ENCODE results near the gene CRABP1.
A peak's percentile ranks its signal among the peaks of the same experiment; 100 is the strongest.

Gene CRABP1

DNA sequence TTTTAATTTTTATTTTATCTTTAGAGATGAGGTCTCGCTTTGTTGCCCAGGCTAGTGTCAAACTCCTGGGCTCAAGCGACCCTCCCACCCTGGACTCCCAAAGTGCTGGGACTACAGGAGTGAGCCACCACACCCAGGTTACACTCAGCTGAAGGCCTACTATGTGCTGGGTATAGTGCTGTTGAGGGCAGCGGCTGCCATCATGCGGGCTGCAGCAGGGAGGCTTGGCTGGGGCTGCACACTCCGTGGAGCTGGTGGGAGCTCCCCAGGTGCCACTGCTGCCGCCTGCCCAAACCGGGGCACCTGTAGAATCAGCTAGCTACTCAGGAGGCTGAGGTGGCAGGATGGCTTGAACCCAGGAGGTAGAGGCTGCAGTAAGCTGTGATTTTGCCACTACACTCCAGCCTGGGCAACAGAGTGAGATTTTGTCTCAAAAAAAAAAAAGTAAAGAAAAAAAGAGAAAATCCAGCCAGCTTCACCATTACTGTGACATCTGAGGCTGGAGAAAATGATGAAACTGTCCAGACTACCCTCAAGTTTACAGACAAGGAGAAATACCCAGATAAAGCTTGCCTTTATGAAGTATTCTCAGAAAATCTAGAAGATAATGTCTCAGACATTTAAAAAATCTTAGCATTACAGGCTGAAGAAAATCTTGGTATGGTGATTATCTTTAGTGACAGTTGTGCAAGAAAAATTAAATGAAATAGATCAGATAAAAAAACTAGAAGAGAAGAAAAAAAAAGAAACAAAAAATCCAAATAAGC, 42.1 kb downstream of the CRABP1 start:
- DNase-seq = no peak

DNA sequence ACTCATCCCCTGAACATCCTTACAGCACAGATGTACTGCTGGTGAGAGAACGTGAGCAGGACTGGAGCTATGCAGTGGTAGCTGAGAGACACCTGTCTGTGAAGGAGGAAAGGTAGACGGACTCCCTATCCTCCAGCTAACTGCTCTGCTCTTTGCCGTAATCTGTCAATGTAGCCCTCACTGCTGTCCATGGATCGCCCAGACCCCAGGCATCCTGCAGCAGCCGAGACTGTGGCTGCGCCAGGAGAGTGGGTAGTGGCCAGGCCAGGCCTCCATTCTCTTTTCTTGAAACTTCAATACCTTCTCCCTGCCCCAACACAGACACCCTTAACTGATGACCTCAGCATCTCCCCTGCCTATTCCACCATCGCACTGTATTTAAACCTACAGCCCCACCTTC, 44.5 kb downstream of the CRABP1 start:
- DNase-seq = no peak

DNA sequence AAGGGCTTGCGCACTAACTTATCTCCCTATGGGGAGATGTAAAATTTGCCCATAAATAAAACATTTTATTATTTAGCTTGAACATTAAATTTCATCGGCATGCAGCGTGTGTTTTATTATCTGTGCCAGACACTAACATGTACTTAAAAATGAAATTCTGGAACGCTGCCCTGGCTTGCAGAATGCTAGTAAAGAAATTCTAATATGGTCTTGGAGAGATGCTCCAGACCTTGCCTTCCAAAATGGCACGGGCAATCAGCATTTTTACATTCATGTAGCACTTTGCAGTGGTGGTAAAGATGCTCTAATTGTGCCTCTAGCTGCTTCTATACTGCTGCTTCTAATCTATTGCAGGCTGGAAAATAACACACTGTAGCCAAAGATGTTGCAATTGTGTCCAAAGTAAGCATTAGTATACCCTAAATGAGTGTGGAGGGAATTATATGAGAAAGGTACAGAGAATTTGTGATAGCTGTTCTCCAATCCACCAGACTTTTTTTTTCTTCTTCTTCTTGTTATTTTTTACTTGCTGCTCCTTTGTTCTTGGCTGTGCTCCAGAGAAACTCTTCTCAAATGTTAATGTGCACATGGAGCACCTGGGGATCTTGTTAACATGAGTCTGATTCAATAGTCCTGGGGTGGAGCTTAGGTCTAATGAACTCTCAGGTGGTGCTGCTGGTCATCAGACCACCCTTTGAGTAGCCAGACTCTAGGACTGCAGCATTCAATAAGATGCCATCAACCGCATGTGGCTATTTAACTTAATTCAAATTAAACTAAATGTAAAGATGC, 47.3 kb downstream of the CRABP1 start:
- DNase-seq = peak; percentile 79

DNA sequence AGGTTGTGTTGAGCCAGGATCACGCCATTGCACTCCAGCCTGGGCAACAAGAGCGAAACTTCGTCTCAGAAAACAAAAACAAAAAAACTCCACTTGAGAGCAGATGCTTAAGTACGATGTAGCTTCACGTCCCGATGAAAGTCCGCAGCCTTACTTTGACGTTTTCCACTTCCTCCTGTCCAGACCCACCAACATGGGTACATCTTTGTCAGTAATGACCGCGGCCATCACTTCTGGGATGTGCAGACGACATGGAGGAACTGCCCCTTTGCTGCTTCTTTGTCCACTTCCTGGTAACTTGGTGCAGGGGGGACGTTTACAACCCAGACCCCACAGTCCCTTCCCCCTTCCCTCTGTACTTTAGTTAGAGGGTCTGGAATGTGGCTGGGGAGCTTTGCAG, 48.7 kb downstream of the CRABP1 start:
- DNase-seq = no peak

DNA sequence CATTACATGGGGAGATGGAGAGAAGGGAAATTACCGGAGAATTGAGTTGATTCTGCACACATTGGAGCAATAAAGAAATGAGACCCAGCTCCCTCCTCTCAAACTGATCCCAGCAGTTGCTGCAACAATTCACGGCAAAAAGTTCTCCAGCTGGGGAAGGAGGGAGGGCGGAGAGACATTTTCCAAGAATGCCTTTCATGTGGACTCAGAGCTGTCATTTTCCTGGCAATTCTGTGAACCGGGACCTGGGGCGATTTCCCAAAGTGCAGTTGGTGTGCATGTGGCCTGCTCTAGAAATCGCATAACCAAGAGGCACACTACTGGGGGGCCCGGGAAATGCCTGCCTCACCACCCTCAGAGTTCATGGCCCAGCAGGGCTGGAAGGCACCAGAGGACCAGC, 49.2 kb downstream of the CRABP1 start:
- DNase-seq = no peak

DNA sequence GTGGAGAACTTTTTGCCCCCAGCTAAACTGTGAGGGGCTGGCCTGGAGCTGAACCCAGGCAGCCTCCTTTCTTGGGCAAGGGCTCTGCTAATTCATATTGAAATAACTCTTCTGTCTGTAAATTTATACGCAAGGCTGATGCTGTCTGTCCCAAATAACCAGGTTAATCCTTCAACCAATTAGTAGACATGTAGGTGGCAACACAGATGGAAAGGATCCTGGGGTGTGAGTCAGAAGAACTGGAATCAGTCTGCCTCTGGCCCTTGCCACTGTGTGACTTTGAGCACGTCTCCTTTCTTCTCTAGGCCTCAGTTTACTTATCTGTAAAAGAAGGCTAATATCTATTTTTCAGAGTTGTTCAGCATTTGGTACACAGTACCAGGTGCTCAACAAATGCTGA, 49.6 kb downstream of the CRABP1 start:
- no peak for DNase-seq

DNA sequence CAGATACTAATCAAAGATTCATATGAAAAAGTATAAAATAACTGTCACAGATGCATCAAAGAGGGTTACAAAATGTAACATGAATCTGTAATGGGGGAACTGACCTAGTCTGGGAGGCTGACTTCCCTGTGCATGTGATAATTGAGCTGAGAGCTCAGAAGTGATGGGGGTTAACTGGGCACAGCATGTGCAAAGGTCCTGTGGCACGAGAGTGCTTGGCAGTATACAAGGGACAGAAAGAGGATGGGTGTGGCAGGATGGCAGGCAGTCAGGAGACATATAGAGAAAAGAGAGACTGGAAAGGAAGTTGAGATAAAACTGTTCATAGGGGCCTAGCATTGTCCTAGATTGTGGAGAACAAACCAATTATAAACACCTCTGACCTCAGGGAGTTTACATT, 50.1 kb downstream of the CRABP1 start:
- DNase-seq = no peak

DNA sequence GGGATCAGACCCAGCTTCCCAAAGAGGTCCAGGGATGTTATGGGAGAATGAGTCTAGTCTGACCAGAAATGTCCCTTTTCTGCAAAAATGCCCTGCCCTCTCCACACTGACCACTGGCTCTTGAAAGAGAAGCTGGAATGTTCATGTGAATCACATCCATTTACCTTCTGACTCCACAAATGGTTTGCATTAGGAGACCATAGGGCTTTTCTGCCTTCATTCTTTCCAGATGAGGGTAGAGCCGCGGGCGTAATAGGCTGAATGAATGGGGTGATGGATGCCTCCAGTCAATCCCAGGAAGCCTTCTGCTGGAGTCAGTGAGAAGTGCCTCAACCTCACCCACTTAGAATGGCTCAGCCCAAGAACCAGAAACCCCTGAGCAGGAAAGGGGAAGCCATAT, 50.7 kb downstream of the CRABP1 start:
- no peak for DNase-seq

DNA sequence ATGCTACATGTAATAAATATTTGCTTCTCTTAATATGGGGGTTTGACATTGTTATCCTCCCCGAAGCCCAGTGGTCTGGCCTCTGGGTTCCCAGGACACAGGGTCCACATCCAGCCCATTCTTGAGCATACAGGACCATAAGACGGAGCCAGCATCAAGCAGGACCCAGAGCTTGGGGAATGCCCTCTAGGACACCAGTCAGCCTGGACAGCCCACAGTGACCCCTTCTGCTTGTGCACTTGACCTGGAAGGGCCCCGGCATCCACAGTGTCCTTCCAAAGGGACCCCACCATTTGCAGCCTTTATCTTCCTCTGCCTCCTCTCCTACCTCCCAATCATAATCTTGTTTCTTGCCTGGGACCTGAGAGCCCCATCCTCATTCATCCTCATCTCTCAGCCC, 51.6 kb downstream of the CRABP1 start:
- DNase-seq = no peak

DNA sequence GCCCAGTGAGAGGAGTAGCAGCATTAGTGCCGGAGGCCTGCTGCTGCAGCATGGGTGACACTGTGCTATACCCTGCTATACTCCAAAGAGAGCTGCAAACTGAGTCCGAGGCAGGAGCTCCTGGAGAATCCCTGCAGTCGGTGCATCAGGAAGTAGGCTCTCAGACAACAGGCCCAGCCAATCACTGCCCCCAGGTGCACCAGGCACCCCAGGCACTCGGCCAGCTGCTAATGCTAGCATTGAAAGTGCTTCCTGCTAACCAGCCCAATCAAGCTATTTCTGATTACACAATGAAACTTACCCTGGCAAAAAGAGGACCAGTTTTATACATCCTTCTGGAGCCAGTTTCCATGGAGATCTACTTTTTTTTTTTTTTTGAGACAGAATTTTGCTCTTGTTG, 52.3 kb downstream of the CRABP1 start:
- peak; percentile 54 for DNase-seq

DNA sequence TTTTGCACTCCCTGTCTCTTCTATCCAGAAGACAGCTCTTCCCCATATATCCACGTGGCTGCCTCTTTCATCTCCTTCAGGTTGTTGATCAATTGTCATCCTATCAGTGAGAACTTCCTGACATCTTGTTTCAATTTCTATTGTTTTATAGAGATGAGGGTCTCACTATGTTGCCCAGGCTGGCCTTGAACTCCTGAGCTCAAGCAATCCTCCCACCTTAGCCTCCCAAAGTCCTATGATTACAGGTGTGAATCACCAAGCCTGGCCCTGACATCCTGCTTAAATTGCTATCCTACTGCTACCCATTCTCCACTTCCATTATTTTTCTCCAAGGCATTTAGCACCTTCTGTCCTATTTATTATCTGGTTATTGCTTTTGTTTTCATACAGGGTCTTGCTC, 53.0 kb downstream of the CRABP1 start:
- no peak for DNase-seq

DNA sequence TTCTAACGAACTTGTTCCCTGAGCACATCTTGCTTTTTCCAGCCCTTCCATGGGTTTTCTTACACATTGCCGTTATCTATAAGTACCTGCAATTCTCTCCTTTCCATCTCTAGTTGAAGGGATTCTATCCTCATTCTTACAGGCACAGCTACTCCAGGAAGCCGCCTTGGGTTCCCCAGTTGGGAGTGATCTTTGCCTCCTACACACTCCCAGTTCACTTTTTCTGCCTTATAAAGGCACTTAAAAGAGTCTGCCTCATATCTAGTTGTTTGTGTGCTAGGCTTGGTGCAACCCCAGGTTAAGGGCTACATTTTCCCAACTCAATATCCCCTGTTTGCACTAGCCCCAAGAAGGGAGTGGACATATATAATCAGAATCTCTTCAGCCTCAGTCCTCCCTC, 53.9 kb downstream of the CRABP1 start:
- no peak for DNase-seq

DNA sequence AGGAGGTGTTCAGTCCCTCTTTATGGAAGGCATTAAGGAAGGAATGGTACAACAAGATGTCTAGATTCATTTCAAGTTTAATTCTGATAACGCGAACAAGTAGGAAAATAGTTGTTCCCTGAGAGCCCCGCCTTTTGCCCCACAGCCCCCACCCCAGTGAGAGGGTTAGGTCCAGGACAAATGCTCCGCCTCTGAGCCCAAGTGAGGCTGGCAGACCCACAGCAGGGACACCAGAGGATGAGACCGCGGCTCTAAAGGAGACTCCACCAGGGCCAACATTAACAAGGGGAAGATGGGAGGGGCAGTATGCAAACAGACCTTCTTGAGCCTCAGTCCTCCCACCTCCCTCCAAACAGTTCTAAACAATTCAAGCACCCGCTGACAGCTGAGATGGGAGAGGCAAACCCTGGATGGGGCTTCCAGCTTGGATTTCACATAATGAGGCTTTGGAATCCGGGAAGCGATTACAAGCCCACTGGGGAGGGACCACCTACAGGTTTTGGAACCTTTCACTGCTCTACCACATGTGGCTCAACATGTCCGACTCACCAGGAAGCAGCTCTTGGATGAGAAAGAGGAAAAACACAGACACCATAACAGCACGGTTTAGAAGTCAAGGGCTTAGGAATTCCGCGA, 54.9 kb downstream of the CRABP1 start:
- peak; percentile 68 for DNase-seq

DNA sequence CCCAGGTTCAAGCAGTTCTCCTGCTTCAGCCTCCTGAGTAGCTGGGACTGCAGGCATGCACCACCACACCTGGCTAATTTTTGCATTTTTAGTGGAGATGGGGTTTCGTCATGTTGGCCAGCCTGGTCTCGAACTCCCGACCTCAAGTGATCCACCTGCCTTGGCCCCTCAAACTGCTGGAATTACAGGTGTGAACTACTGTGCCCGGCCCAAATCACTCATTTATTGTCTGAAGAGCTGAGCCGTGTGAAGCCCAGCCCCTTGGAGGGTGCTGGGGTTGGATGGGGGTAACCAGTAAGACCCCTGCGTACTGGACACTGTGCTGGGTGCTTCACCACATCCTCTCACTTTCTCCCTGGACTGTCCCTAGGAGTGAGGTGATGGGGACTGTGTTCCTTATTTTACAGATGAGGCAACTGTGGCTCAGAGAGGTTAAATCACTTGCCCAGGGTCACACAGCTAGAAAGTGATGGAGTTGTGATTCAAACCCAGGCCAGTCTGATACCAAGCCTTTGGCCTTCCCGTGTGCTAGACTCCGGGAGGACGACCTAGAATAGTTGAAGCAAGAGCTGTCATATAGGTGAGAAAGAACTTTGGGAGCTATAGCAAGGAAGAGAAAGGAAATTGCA, 56.1 kb downstream of the CRABP1 start:
- DNase-seq = no peak

DNA sequence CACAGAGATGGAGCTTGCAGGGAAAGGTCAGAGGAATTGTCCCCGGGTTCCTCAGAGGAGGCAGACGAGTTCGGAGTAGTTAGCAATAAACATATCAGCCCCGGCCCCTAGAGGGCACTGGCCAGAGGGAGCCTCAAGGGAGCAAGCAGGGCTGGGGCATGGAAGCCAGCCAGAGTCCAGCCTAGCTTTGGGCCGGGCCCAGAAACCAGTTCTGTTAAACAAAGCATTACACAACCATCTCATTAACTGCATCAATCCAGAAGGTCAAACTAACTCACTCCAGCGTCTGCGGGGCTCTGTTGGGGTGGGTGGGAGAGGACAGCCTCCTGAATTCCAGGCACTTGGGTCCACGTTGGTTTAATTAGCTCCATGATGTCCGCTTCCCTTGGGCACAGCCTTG, 56.8 kb downstream of the CRABP1 start:
- no peak for DNase-seq

DNA sequence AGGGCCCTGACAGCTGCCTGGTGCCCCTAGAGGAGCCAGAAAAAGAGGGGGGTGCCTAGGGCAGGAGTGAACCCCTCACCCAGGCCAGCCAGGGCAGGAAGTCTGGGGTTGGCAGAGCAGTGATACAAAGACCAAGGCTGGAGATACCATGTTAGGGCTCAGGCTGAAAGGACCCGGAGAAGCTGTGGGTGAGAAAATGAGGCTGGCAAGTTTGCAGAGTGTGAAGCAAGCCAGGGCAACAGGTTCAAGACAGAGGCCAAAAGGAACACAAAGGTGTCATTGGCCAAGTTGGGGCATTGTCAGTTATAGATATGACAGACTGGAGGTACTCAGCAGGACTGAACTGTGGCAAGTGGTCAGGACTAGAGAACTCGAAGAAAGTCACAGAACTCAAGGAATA, 57.2 kb downstream of the CRABP1 start:
- DNase-seq = no peak

Measured in NCI-H2171 (cell line).